Measurements from ENCODE around the gene CPPED1. TPM values are rescaled to one million over a fixed set of nuclear protein-coding genes. Genes with fewer than 3 reads are reported as not detected.

The CPPED1 gene
- total RNA-seq, 1 experiment from 2014 or later, result 8.1 TPM

DNA sequence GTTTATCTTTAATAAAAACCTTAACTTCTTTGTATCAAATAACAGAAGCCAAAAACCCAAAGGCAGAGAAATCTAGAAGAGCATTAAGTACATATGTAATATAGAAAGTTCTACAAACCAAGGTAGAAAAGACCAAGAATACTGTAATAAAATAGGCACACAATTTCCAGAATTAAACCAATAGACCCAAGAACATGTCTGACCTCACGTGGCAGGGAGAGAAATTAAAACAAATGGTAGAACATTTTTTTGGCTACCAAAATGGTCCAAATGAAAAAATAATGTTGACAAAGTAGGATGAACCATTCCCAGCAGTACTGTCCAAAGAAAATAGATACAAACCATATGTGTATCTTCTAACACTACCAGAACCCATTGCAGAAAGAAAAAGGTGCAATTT lies 183.5 kb downstream of the CPPED1 start:
- no peak overlapping the region for H2AFZ ChIP-seq (ENCODE audit: low read depth, low read length, poor library complexity, severe bottlenecking)
- no peaks in the 10 kb centered on the region for H3K36me3 ChIP-seq (ENCODE audit: control insufficient read depth in 1 of 2, insufficient read depth in 2 of 2, low read length in 2 of 2)
- no peak overlapping the region for H3K9ac ChIP-seq (ENCODE audit: low read length)
- no peaks in the 10 kb centered on the region for H4K20me1 ChIP-seq (ENCODE audit: insufficient read depth)
- no peak overlapping the region for H3K27ac ChIP-seq (ENCODE audit: low read depth, low read length)
- ATAC-seq (no peak), DNase-seq (ENCODE audit: low read depth, low spot score) (no peak)
- BruUV-seq (replicated peaks), result no TSS peak
- ChIA-PET CTCF (no interaction called here), POLR2A (interaction anchor here (0.7 kb wide), 1 partner anchor 30 kb away, joined by 3 read pairs; no protein-coding TSS in a partner anchor), RAD21 (ENCODE audit: low non-redundant PET in 1 of 2, low total read pairs in 2 of 2, uncharacterized antibody in 2 of 2, unreplicated experiment in 2 of 2) (no interaction called here)
- H3K4me2 ChIP-seq (ENCODE audit: low read length), result no peak overlapping the region
- no peaks in the 10 kb centered on the region for H3K9me2 ChIP-seq (ENCODE audit: insufficient read depth)
- 0 out of 2 replicates have a peak, but pooled peaks cover 3% of the 10 kb centered on the region for H3K27me3 ChIP-seq (ENCODE audit: insufficient read depth, low read length)
- no peaks in the 10 kb centered on the region for H3K79me2 ChIP-seq (ENCODE audit: insufficient read depth, low read length)
- peaks cover 4 to 16% of the 10 kb centered on the region in 2 experiments; a peak in 3 of 4 replicates for H3K4me1 ChIP-seq (ENCODE audit: control insufficient read depth in 1 of 2, insufficient read depth in 2 of 2, low read length in 2 of 2)
- TF ChIP-seq SRF (IDR thresholded peaks at IDR 0.05; ENCODE audit: low read depth) (no peak), CBX3 (IDR thresholded peaks at IDR 0.05; ENCODE audit: low read depth) (no peak), FOSL1 (IDR thresholded peaks at IDR 0.05; ENCODE audit: low read depth) (no peak), EZH2phosphoT487 (IDR thresholded peaks at IDR 0.05; ENCODE audit: borderline replicate concordance) (no peak), SIN3A (IDR thresholded peaks at IDR 0.05; ENCODE audit: low read depth) (no peak), YY1 (IDR thresholded peaks at IDR 0.05; ENCODE audit: extremely low read depth, insufficient replicate concordance, low read depth, low read length) (no peak), SP1 (IDR thresholded peaks at IDR 0.05; ENCODE audit: low read depth) (no peak), ELF1 (IDR thresholded peaks at IDR 0.05; ENCODE audit: borderline replicate concordance, low read depth) (no peak), RAD21 (IDR thresholded peaks at IDR 0.05; ENCODE audit: low read depth) (no peak), CEBPB (IDR thresholded peaks at IDR 0.05; ENCODE audit: low read depth) (no peak)
- TF ChIP-seq, protein P1, sequence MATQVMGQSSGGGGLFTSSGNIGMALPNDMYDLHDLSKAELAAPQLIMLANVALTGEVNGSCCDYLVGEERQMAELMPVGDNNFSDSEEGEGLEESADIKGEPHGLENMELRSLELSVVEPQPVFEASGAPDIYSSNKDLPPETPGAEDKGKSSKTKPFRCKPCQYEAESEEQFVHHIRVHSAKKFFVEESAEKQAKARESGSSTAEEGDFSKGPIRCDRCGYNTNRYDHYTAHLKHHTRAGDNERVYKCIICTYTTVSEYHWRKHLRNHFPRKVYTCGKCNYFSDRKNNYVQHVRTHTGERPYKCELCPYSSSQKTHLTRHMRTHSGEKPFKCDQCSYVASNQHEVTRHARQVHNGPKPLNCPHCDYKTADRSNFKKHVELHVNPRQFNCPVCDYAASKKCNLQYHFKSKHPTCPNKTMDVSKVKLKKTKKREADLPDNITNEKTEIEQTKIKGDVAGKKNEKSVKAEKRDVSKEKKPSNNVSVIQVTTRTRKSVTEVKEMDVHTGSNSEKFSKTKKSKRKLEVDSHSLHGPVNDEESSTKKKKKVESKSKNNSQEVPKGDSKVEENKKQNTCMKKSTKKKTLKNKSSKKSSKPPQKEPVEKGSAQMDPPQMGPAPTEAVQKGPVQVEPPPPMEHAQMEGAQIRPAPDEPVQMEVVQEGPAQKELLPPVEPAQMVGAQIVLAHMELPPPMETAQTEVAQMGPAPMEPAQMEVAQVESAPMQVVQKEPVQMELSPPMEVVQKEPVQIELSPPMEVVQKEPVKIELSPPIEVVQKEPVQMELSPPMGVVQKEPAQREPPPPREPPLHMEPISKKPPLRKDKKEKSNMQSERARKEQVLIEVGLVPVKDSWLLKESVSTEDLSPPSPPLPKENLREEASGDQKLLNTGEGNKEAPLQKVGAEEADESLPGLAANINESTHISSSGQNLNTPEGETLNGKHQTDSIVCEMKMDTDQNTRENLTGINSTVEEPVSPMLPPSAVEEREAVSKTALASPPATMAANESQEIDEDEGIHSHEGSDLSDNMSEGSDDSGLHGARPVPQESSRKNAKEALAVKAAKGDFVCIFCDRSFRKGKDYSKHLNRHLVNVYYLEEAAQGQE (IDR thresholded peaks at IDR 0.05; ENCODE audit: low read depth), result no peak
- TF ChIP-seq, protein P2, sequence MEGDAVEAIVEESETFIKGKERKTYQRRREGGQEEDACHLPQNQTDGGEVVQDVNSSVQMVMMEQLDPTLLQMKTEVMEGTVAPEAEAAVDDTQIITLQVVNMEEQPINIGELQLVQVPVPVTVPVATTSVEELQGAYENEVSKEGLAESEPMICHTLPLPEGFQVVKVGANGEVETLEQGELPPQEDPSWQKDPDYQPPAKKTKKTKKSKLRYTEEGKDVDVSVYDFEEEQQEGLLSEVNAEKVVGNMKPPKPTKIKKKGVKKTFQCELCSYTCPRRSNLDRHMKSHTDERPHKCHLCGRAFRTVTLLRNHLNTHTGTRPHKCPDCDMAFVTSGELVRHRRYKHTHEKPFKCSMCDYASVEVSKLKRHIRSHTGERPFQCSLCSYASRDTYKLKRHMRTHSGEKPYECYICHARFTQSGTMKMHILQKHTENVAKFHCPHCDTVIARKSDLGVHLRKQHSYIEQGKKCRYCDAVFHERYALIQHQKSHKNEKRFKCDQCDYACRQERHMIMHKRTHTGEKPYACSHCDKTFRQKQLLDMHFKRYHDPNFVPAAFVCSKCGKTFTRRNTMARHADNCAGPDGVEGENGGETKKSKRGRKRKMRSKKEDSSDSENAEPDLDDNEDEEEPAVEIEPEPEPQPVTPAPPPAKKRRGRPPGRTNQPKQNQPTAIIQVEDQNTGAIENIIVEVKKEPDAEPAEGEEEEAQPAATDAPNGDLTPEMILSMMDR (IDR thresholded peaks at IDR 0.05 in 2 of 3, conservative IDR thresholded peaks at IDR 0.05 in 1 of 3; ENCODE audit: borderline replicate concordance in 1 of 3, insufficient read depth in 1 of 3, low read depth in 2 of 3, low read length in 2 of 3), result no peak
- TF ChIP-seq, protein P3, sequence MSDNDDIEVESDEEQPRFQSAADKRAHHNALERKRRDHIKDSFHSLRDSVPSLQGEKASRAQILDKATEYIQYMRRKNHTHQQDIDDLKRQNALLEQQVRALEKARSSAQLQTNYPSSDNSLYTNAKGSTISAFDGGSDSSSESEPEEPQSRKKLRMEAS (IDR thresholded peaks at IDR 0.05), result no peak
- intact Hi-C loops (cut with micrococcal nuclease), result no loop called here
- no peak overlapping the region for H3K4me3 ChIP-seq (replicated peaks in 1 of 2; ENCODE audit: low read depth in 1 of 2, low read length in 2 of 2)
- H3K9me3 ChIP-seq (ENCODE audit: control insufficient read depth in 1 of 2, insufficient read depth in 1 of 2, low read depth in 1 of 2, low read length in 2 of 2), result no peaks in the 10 kb centered on the region
